HepG2 (cell line): ENCODE results near the gene BRSK2.

Source experiments
- GABPA ChIP-seq, 2 experiments: IDR thresholded peaks; 2 replicates each; pipeline ENCODE4 v1.6.1; 2011 to 2016; ENCODE audit warnings: low read depth in 2 of 2, low read length in 1 of 2, missing biosample characterization in 1 of 2, missing genetic modification characterization in 1 of 2
- HBP1 ChIP-seq: IDR thresholded peaks from 2 replicates; pipeline ENCODE4 v1.6.1; 2016; ENCODE audit warnings: low read depth, control low read depth
- NR2F1 ChIP-seq, 2 experiments: fragments of 450-650 bp in 1 of 2; formaldehyde crosslinking in 1 of 2; IDR thresholded peaks; 2 replicates each; pipeline versions ENCODE4 v1.5.0 to v1.6.1; 2016 to 2020; ENCODE audit warnings: mild to moderate bottlenecking in 1 of 2, missing compliant biosample characterization in 1 of 2, missing genetic modification reagents in 1 of 2, moderate library complexity in 1 of 2
- PCBP2 ChIP-seq: fragments of 200-400 bp; formaldehyde crosslinking; optimal IDR thresholded peaks from 2 replicates; pipeline ENCODE3; 2018; ENCODE audit warnings: low read length, low read depth; ENCODE audit not compliant: poor library complexity, severe bottlenecking
- POLR2A ChIP-seq, 2 experiments: IDR thresholded peaks; 2 replicates each; pipeline ENCODE4 v1.6.1; 2011; ENCODE audit warnings: low read depth in 2 of 2, low read length in 2 of 2, mild to moderate bottlenecking in 1 of 2, moderate library complexity in 1 of 2; ENCODE audit not compliant: insufficient read depth in 1 of 2

DNA sequence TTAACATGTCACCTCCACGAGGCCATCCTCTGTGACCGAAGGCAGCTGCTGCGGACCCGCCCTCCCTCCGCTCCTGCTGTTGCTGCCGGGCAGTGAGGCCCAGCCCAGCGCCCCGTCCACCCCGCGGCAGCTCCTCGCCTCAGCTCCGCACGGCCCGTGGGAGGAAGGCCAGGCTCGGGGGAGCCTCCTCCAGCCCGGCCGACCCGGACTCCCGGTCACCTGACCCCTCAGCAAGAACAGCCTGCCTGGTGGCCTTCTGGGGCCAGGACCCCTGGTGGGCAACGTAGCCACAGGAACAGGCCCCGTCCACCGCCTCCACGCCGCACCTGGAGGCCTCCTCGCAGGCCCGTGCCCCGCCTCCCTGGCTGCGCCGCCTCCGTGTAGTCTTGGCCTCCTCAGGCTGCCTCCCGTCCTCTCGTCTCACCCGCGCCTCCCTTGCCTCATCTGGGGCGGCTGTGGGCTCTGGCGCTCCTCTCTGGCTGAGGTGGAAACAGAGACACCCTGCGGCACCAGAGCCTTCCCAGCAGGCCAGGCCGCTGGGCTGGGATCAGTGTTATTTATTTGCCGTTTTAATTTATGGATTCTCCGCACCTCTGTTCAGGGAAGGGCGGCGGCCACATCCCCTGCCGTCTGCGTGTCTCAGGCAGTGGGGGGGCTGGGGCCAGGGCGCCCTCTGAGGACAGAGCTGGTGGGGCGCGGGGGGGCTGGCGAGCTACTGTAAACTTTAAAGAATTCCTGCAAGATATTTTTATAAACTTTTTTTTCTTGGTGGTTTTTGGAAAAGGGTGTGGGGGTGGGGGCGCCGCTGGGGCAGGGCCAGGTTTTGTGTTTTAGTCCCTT, 71.5 kb downstream of the BRSK2 start:
- TF ChIP-seq HBP1 (CRISPR knock-in tag): no peak
- no peak for TF ChIP-seq NR2F1 (CRISPR knock-in tag; IDR thresholded peaks at IDR 0.05)
- no peak for TF ChIP-seq PCBP2
- TF ChIP-seq GABPA (IDR thresholded peaks at IDR 0.05; ENCODE audit: low read depth, low read length): no peak
- TF ChIP-seq GABPA (CRISPR knock-in tag; IDR thresholded peaks at IDR 0.05; ENCODE audit: low read depth): no peak
- TF ChIP-seq POLR2A (IDR thresholded peaks at IDR 0.05; ENCODE audit: insufficient read depth in 1 of 2, low read depth in 2 of 2, low read length in 2 of 2): no peak
